GM18858 (cell line): ENCODE results near the gene MSGN1.

Experiments used
- ATAC-seq: cut with Tn5 transposase; IDR thresholded peaks from one replicate; pipeline ENCODE4 v1.9.1; 2021; ENCODE audit not compliant: unreplicated experiment

The MSGN1 gene, protein sequence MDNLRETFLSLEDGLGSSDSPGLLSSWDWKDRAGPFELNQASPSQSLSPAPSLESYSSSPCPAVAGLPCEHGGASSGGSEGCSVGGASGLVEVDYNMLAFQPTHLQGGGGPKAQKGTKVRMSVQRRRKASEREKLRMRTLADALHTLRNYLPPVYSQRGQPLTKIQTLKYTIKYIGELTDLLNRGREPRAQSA

DNA sequence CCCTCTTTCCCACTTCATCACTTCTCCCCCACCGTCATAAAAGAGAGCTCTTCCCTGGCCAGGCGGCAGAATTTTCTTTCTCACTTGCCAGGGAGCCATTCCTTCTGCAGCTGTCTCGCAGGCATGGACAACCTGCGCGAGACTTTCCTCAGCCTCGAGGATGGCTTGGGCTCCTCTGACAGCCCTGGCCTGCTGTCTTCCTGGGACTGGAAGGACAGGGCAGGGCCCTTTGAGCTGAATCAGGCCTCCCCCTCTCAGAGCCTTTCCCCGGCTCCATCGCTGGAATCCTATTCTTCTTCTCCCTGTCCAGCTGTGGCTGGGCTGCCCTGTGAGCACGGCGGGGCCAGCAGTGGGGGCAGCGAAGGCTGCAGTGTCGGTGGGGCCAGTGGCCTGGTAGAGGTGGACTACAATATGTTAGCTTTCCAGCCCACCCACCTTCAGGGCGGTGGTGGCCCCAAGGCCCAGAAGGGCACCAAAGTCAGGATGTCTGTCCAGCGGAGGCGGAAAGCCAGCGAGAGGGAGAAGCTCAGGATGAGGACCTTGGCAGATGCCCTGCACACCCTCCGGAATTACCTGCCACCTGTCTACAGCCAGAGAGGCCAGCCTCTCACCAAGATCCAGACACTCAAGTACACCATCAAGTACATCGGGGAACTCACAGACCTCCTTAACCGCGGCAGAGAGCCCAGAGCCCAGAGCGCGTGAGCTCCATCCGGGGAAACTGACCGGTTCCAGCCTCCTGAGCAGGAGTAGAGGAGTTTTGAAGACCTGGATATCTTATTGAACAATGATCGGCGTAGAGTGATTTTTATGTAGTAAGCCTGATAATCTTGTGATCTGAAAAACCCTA lies at the start of gene MSGN1:
TSS of gene MSGN1 (plus strand) at position 65 of the 850 bp plus-strand sequence. CDS start at position 124, 59 bp downstream.
- ATAC-seq, result no peak

DNA sequence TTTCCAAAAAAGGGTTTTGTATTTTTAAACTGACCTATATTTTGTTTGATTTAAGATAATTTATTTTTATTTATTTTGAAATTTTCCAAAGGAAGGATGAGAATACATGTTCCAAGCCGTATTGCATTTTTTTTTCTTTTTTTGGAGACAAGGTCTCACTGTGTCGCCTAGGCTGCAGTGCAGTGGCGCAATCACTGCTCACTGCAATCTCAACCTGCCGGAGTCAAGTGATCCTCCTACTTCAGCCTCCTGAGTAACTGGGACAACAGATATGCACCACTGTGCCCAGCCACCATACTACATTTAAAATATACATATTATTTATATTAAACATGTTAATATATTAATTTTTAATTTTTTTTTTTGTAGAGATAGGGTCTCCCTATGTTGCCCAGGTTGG lies 47.4 kb upstream of the MSGN1 start:
- no peak for ATAC-seq

GRCh38 chr2:17771956-17772355 lies 44.3 kb upstream of the MSGN1 start:
- no peak for ATAC-seq

GRCh38 chr2:17772532-17772931 lies 43.7 kb upstream of the MSGN1 start:
- ATAC-seq, result no peak

DNA sequence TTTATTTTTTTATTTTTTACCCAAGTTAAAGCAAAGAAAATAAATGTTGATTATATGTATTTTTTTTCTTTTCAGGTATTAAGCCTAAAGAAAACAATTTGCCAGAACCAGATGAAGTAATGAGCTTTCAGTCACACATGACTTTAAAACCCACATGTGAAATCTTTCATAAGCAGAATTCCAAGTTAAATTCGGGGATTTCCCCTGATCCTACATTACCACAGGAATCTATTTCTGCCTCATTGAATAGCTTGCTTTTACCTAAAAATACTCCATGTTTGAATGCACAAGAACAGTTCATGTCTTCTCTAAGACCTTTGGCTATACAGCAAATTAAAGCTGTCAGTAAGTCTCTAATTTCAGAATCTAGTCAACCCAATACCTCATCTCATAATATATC lies 35.7 kb upstream of the MSGN1 start:
- no peak for ATAC-seq

DNA sequence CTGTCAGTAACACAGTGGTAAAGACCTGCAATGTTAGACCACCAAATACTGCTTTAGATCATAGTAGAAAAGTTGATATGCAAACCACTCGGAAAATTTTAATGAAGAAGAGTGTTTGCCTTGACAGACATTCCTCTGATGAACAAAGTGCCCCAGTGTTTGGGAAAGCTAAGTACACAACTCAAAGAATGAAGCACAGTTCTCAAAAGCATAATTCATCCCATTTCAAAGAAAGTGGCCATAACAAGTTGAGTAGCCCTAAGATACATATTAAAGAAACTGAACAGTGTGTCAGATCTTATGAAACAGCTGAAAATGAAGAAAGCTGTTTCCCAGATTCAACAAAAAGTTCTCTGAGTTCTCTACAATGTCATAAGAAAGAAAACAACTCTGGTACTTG lies 34.8 kb upstream of the MSGN1 start:
- no peak for ATAC-seq

DNA sequence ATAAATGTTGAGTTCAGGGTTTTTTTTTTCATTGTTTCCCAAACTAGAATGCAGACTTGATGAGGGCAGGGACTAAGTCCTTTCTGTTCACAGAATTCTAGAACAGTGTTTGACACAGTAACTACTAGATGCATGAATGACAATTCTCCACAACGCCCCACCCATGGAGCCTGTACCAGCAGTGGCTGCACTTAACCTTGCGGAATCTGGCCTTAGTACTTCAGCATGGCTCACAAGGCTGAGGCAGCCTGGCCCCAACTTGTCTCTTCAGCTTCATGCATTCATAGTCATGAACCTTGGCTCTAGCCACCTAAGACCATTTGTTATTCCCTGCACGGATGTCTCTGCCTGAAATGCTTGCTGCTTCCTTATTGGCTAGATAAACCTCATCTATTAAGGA lies 29.5 kb upstream of the MSGN1 start:
- no peak for ATAC-seq

DNA sequence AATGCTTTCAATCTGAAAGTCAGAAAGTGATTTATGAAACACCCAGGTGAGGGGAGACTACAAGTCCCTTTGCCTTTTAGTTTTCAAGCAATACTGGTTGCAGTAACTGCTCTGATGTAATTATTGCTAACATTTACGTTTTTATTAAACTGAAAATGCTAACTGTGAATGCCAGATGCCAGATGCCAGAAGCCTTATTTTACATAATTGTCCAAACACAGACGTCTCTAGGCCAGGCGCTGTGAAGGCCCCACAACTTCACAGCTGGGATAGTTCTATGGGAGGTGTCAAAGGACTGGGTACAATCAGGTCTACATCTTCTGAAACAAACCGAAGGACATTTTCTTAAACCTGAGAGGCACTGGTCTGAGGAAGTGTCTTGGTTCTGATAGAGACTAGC lies 27.5 kb upstream of the MSGN1 start:
- no peak for ATAC-seq

- ATAC-seq, result no peak
These were observed 25.7 kb upstream of the MSGN1 start for GRCh38 chr2:17790536-17790935.

GRCh38 chr2:17791121-17791816 lies 25.0 kb upstream of the MSGN1 start:
- ATAC-seq, result no peak

DNA sequence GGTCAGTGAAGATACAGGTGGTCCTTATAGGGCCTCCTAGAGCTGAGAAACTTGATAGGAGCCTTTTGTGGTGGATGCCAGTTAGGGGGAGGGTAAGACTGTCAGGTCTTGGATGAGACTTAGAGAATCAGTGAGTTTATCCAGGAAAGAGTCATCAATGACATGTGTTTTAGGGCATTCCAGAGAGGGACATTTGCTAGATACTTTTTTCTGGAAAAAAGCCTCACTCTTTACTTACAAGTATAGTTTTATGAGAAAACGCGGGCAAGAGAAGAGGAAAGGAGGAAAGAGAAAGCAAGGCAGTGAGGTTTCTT lies 24.5 kb upstream of the MSGN1 start:
- no peak for ATAC-seq

GRCh38 chr2:17792515-17792914 lies 23.7 kb upstream of the MSGN1 start:
- no peak for ATAC-seq

DNA sequence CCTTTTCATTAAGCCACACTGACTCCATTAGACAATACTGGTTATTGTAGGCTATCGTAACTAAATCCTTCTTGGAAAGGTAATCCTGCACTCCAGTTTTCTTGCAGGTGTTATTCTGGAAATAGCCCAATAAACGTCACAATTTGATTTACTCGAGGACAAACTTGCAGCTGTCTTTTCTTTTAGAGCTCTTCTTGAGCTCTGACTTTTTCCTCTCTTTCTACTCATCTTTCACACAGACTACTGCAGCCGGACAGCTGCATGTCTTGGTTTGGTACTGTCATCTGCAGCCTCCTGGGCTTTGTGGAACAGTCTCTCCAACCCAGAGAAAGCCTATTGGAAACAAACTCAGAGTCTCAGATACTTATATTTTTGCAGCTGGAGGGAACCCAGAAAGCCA lies 23.0 kb upstream of the MSGN1 start:
- no peak for ATAC-seq

GRCh38 chr2:17793803-17794354 lies 22.4 kb upstream of the MSGN1 start:
- ATAC-seq, result no peak

DNA sequence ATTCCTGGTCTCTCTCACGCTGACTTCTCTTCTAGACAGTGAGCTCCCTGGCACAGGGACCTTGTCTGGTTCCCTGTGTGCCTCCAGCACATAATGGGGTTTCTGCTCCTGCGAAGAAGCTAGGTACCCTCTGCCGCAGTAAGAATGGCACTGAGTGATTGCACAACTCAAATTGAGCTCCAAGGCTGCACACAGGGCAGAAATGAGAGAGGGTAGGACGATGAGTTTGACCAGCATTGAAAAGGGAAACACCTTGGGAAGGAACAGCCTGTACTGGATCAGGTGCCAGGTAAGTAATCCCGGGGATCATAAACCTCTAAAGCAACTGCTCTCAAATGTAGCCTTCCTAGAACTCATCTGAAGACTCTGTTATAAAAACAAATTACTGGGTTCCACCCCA lies 21.0 kb upstream of the MSGN1 start:
- no peak for ATAC-seq

GRCh38 chr2:17798338-17798737 lies 17.9 kb upstream of the MSGN1 start:
- no peak for ATAC-seq

- ATAC-seq, result no peak
These were observed 16.7 kb upstream of the MSGN1 start for GRCh38 chr2:17799301-17800120.

DNA sequence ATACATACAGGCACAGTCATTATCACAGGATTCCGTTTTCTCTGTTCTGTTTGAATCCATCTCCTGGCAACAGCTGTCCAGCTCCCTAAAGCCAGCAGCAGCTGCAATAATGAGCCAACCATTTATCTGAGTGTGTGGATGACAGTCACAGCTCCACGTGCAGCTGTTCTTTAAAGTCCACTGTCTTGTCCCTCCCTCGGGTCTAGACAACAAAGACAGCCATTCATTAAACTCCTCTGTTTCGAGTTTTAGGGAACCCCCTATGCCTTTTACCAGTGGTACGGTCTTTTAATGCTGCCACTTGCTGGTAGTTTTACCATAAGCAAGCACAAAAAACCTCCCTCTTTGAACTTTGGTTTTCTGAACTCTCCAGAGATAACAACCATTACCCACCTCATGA lies 16.0 kb upstream of the MSGN1 start:
- no peak for ATAC-seq

DNA sequence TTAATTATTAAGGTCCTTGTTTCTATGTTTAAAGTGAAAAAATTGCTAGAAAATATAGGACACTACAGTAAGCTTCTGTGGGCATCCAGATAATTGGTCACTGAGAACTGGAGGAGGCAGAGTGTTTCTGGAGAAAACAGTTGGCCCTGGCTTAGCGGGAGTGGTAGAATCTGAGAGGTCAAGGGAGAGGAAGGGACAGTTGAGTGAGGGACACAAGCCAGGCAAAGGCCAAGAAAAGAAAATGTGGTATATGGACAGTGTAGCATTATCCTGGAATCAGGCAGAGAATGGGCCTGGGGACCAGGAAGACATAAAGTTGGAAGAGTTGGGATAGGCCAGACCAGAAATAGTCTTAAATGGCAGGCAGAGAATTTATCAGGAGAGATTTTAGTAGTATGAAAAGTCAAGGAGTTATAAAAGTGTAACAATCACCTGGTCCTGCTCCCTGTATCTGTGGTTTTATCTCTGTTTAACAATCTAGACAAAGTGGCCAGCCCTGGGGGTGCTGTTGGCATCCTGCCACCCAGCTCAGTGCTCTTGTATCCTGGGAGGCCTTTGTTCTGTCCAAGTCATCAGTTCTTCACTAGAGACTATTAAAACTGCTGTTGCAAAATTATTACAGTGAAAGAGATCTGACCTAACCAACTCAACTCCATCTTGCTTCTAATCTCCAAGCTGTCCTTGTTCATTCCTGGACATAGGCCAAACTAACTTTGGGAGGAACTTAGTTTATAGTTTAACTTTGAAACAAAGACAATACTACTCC lies 15.4 kb upstream of the MSGN1 start:
- ATAC-seq, result no peak

DNA sequence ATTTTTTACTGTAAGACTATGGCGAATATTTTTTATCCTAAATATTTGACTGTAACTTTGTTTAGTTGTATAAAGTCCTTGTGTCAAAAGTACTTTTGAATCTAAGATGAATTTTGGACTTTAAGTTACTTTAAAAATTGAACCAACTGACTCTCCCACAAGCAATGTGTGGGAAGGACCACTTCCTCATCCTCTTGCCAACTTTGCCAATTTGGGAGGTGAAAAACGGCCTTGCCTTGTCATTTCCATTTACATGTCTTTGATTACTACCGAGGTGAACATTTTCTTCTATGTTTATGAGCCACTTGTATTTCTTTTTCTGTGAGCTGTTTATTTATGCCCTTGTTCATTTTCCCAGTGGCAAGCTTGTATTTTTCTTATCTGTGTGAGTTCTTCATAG lies 12.8 kb upstream of the MSGN1 start:
- ATAC-seq, result no peak
